GM19372 (cell line): ENCODE results near the gene LHFPL6.

ENCODE experiments used
- ATAC-seq: cut with Tn5 transposase; IDR thresholded peaks from one replicate; pipeline ENCODE4 v1.9.1; 2021; ENCODE audit warnings: mild to moderate bottlenecking, low read depth, moderate library complexity; ENCODE audit not compliant: unreplicated experiment

Gene LHFPL6

GRCh38 chr13:39481491-39481890, 121.5 kb downstream of the LHFPL6 start:
- no peak for ATAC-seq

- no peak for ATAC-seq
These were observed 128.4 kb downstream of the LHFPL6 start for GRCh38 chr13:39474600-39474999.

- no peak for ATAC-seq
These were observed 133.3 kb downstream of the LHFPL6 start for GRCh38 chr13:39469676-39470075.

GRCh38 chr13:39468306-39468705, 134.7 kb downstream of the LHFPL6 start:
- no peak for ATAC-seq

GRCh38 chr13:39463611-39464010, 139.4 kb downstream of the LHFPL6 start:
- ATAC-seq = no peak

- ATAC-seq = no peak
These were observed 140.1 kb downstream of the LHFPL6 start for GRCh38 chr13:39462906-39463305.

- no peak for ATAC-seq
These were observed 140.6 kb downstream of the LHFPL6 start for GRCh38 chr13:39462428-39462827.

GRCh38 chr13:39461685-39462266, 141.2 kb downstream of the LHFPL6 start:
- no peak for ATAC-seq

GRCh38 chr13:39457274-39457673, 145.7 kb downstream of the LHFPL6 start:
- ATAC-seq = no peak

GRCh38 chr13:39455521-39456175, 147.3 kb downstream of the LHFPL6 start:
- no peak for ATAC-seq

- ATAC-seq = no peak
These were observed 150.2 kb downstream of the LHFPL6 start for GRCh38 chr13:39452834-39453233.

GRCh38 chr13:39452417-39452816, 150.6 kb downstream of the LHFPL6 start:
- no peak for ATAC-seq

- no peak for ATAC-seq
These were observed 151.1 kb downstream of the LHFPL6 start for GRCh38 chr13:39451860-39452301.

GRCh38 chr13:39451301-39451700, 151.7 kb downstream of the LHFPL6 start:
- no peak for ATAC-seq

GRCh38 chr13:39450176-39450575, 152.8 kb downstream of the LHFPL6 start:
- ATAC-seq = no peak

GRCh38 chr13:39448834-39449233, 154.2 kb downstream of the LHFPL6 start:
- no peak for ATAC-seq

- ATAC-seq = no peak
These were observed 156.1 kb downstream of the LHFPL6 start for GRCh38 chr13:39446865-39447264.

- ATAC-seq = no peak
These were observed 158.1 kb downstream of the LHFPL6 start for GRCh38 chr13:39444866-39445265.

GRCh38 chr13:39433651-39434050, 169.3 kb downstream of the LHFPL6 start:
- ATAC-seq = no peak

- ATAC-seq = no peak
These were observed 170.8 kb downstream of the LHFPL6 start for GRCh38 chr13:39432196-39432595.

- no peak for ATAC-seq
These were observed 180.0 kb downstream of the LHFPL6 start for GRCh38 chr13:39422845-39423565.

- no peak for ATAC-seq
These were observed 183.1 kb downstream of the LHFPL6 start for GRCh38 chr13:39419876-39420275.
